ENCODE results near the gene SORCS1. TPM values are rescaled to one million over a fixed set of nuclear protein-coding genes. Genes with fewer than 3 reads are reported as not detected.

SORCS1 gene
- total and polyA plus RNA-seq, 4 donors = 1.4 to 3.8 TPM; not detected in 2

DNA sequence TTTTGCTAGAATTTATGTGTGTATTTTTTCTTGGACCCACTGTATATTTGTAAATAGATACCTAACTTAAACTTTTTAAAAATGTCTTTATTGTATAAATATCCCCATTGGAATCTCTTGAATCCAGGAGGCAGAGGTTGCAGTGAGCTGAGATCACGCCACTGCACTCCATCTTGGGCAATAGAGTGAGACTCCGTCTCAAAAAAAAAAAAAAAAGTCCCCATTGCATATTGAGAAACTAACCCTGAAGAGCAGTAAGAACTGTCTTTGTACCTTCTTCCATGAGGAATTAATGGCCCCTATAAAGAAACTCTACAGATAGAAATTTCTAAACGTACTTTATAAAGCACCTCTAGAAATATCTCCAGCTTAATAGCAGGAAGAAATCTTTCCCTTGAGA is 504.0 kb downstream of the SORCS1 start:
- Histone ChIP-seq H3K4me3 (ENCODE audit: low read length in 2 of 2) (no peak overlapping the region), H3K27me3 (ENCODE audit: control insufficient read depth in 1 of 2, insufficient read depth in 2 of 2, low read length in 1 of 2) (no peaks in the 10 kb centered on the region), H3K4me1 (ENCODE audit: control insufficient read depth in 1 of 2, insufficient read depth in 2 of 2, low read length in 2 of 2) (no peaks in the 10 kb centered on the region), H3K27ac (ENCODE audit: low read depth in 1 of 2, low read length in 2 of 2) (no peak overlapping the region), H3K9me3 (ENCODE audit: control insufficient read depth, low read length) (no peaks in the 10 kb centered on the region), H3K36me3 (ENCODE audit: control insufficient read depth in 1 of 2, insufficient read depth in 2 of 2, low read length in 1 of 2) (no peaks in the 10 kb centered on the region)
- no peak for DNase-seq
- ATAC-seq (ENCODE audit: low FRiP score) = no peak
- WGBS, 2 donors = 68 to 78% methylated on average over 3 of the region's 3 CpGs
- intact Hi-C loops (cut with DNase I) = no loop called here

DNA sequence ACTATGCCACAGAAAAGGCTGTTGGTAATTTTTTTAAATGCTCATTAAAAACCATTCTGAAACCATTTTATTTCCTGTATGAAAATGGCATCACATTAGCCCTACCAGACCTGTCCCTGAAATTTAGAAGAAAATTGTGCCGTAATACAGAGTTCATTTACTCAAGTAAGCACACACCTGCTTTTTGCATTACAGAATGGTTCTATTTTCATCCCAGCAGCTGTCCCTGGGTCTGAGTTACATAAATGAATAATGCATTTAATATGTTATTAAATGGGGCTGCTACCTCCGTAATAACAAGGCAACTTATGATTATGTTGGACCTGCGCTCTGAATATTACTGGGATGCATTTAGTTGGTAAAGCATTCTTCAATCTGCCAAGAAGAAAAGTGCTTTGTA is 508.9 kb downstream of the SORCS1 start:
- no peaks in the 10 kb centered on the region for H3K27me3 ChIP-seq (ENCODE audit: control insufficient read depth in 1 of 2, insufficient read depth in 2 of 2, low read length in 1 of 2)
- intact Hi-C loops (cut with DNase I) = no loop called here

DNA sequence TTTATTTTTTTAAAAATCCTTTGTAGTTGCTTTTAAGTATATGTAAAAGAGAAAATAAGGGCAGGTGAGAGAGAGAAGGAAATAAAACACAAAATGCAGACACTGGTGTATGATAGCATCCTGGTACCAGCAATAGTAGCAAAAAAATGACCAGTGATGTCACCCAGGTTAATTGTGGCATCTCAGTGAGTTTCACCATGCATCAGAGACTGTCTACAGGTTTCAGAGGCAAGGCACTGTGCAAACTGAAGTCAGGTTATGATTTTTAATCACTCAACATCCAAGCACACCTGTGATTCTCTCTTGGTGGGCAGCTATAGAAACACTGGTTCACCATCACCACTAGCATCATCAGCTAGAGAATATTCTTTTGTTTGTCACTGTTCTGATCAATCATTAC is 509.3 kb downstream of the SORCS1 start:
- no peaks in the 10 kb centered on the region for H3K4me1 ChIP-seq (ENCODE audit: control insufficient read depth in 1 of 2, insufficient read depth in 2 of 2, low read length in 2 of 2)
- H3K9me3 ChIP-seq (ENCODE audit: control insufficient read depth, low read length) = no peaks in the 10 kb centered on the region
- H3K27me3 ChIP-seq (ENCODE audit: control insufficient read depth in 1 of 2, insufficient read depth in 2 of 2, low read length in 1 of 2) = no peaks in the 10 kb centered on the region
- DNase-seq (no peak), ATAC-seq (ENCODE audit: low FRiP score) (no peak)
- intact Hi-C loops (cut with DNase I) = no loop called here
- no peak overlapping the region for H3K4me3 ChIP-seq (ENCODE audit: low read length in 2 of 2)
- H3K36me3 ChIP-seq (ENCODE audit: control insufficient read depth in 1 of 2, insufficient read depth in 2 of 2, low read length in 1 of 2) = no peaks in the 10 kb centered on the region
- no peak overlapping the region for H3K27ac ChIP-seq (ENCODE audit: low read depth in 1 of 2, low read length in 2 of 2)

More for the DNA sequence above, 508.9 kb downstream of the SORCS1 start:
- no peak for DNase-seq
- H3K4me1 ChIP-seq (ENCODE audit: control insufficient read depth in 1 of 2, insufficient read depth in 2 of 2, low read length in 2 of 2) = no peaks in the 10 kb centered on the region
- H3K4me3 ChIP-seq (ENCODE audit: low read length in 2 of 2) = no peak overlapping the region
- 73 to 79% methylated on average over 3 of the region's 3 CpGs for WGBS, 2 donors
- H3K9me3 ChIP-seq (ENCODE audit: control insufficient read depth, low read length) = no peaks in the 10 kb centered on the region
- no peak for ATAC-seq (ENCODE audit: low FRiP score)
- H3K36me3 ChIP-seq (ENCODE audit: control insufficient read depth in 1 of 2, insufficient read depth in 2 of 2, low read length in 1 of 2) = no peaks in the 10 kb centered on the region
- H3K27ac ChIP-seq (ENCODE audit: low read depth in 1 of 2, low read length in 2 of 2) = no peak overlapping the region

DNA sequence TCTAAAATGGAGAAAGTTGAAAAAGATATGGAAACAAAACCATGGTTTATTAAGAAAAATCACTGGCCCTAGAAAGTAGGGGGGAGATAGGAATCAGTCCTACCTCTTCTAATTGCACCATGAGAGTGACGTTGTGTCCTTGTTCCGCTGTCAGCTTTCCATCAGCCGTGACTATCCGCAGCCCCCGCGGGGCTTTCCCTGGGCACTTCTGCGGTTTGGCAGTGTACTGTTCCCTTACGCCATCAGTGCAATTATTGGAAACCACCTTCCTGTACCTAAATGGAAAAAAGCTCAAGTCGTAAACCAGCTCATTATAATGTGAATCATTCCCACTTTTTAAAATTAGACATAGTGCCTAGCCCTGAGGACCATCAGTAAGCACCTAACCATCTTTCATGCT is 512.2 kb downstream of the SORCS1 start:
- no peak overlapping the region for H3K4me3 ChIP-seq (ENCODE audit: low read length in 2 of 2)
- H3K9me3 ChIP-seq (ENCODE audit: control insufficient read depth, low read length) = no peaks in the 10 kb centered on the region
- intact Hi-C loops (cut with DNase I) = no loop called here
- WGBS, 2 donors = 76 to 81% methylated on average over 9 of the region's 9 CpGs
- no peaks in the 10 kb centered on the region for H3K4me1 ChIP-seq (ENCODE audit: control insufficient read depth in 1 of 2, insufficient read depth in 2 of 2, low read length in 2 of 2)
- no peak overlapping the region for H3K27ac ChIP-seq (ENCODE audit: low read depth in 1 of 2, low read length in 2 of 2)
- no peaks in the 10 kb centered on the region for H3K36me3 ChIP-seq (ENCODE audit: control insufficient read depth in 1 of 2, insufficient read depth in 2 of 2, low read length in 1 of 2)
- H3K27me3 ChIP-seq (ENCODE audit: control insufficient read depth in 1 of 2, insufficient read depth in 2 of 2, low read length in 1 of 2) = no peaks in the 10 kb centered on the region
- no peak for DNase-seq
- no peak for ATAC-seq (ENCODE audit: low FRiP score)

DNA sequence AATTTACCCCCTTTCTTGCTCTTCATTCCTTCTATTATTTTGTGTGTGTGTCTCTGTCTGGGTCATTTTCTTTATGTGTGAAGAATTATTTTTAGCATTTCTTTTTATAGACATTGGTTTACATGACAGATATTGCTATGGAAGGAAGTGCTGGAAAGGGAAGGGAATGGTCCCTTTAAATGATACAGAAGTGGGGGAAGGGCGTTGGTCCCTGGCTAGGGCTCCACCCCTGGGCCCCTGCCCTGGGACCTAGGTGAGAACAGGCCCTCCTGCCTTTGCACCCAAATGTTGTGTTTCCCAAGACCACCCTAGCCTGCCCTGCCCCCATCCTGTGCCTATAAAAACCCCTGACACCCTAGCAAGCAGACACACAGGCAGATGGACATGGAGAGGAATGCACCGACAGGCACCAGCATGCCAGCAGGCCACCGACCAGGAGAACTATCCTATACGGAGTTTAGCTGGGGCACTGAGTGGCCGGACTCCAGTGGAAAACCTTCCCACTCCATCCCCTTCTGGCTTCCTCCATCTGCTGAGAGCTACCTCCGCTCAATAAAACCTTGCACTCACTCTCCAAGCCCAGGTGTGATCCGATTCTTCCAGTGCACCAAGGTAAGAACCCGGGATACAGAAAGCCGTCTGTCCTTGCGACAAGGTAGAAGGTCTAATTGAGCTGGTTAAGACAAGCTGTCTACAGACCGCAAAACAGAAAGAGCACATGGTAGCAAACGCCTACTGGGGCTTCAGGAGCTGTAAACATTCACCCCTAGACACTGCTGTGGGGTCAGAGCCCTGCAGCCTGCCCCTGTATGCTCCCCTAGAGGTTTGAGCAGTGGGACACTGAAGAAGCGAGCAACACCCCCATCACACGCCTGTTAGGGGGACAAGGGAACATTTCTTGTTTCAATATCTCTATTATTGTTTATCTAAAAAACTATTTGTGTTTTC is 515.7 kb downstream of the SORCS1 start:
- ATAC-seq (ENCODE audit: low FRiP score) (no peak), DNase-seq (no peak)
- Histone ChIP-seq H3K9me3 (ENCODE audit: control insufficient read depth, low read length) (no peaks in the 10 kb centered on the region), H3K27ac (ENCODE audit: low read depth in 1 of 2, low read length in 2 of 2) (no peak overlapping the region), H3K4me3 (ENCODE audit: low read length in 2 of 2) (no peak overlapping the region), H3K27me3 (ENCODE audit: control insufficient read depth in 1 of 2, insufficient read depth in 2 of 2, low read length in 1 of 2) (no peaks in the 10 kb centered on the region), H3K4me1 (ENCODE audit: control insufficient read depth in 1 of 2, insufficient read depth in 2 of 2, low read length in 2 of 2) (no peaks in the 10 kb centered on the region), H3K36me3 (ENCODE audit: control insufficient read depth in 1 of 2, insufficient read depth in 2 of 2, low read length in 1 of 2) (no peaks in the 10 kb centered on the region)
- intact Hi-C loops (cut with DNase I) = no loop called here
- 80 to 81% methylated on average over 14 of the region's 14 CpGs for WGBS, 2 donors

DNA sequence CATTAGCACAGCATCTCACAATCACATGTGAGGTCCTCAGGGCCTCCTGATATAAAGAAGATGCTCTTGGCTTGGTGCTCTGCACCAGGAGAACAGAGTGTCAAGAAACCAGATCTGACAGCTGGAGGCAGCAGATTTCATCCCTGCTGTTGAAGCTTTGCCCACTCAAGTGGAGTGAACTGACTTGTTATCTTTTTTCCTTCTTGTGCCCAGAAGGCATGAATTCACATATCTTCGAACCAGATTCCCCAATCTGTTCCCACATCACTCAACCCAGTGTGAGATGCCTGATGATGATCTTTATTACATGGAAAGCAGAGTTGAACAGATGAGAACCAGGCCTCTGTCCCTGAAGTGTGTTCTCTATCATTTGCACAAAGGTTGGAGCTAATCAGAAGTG is 521.0 kb downstream of the SORCS1 start:
- H3K27ac ChIP-seq (ENCODE audit: low read depth in 1 of 2, low read length in 2 of 2) = no peak overlapping the region
- DNase-seq (no peak), ATAC-seq (ENCODE audit: low FRiP score) (no peak)
- 29 to 35% methylated on average over 1 of the region's 1 CpG for WGBS, 2 donors
- no peaks in the 10 kb centered on the region for H3K9me3 ChIP-seq (ENCODE audit: control insufficient read depth, low read length)
- H3K36me3 ChIP-seq (ENCODE audit: control insufficient read depth in 1 of 2, insufficient read depth in 2 of 2, low read length in 1 of 2) = no peaks in the 10 kb centered on the region
- no peaks in the 10 kb centered on the region for H3K4me1 ChIP-seq (ENCODE audit: control insufficient read depth in 1 of 2, insufficient read depth in 2 of 2, low read length in 2 of 2)
- no peak overlapping the region for H3K4me3 ChIP-seq (ENCODE audit: low read length in 2 of 2)
- H3K27me3 ChIP-seq (ENCODE audit: control insufficient read depth in 1 of 2, insufficient read depth in 2 of 2, low read length in 1 of 2) = no peaks in the 10 kb centered on the region
- intact Hi-C loops (cut with DNase I) = no loop called here

DNA sequence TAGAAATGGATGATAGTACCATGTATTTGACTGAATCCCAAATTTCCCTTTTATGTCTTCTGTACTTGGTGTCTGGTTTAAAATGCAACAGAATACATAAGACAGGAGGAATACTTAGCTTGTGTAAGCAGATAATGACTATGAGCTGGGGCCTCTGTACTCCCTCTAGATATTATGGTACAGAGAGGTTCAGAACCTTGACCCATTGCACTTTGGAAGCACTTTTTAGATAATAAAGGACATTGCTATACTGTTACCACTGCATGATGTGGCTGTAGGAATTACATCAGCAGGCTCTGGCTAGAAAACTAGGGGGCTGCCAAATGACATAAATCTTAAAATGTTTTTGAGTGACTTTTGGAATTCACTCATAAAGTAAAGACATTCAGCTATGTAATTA is 526.6 kb downstream of the SORCS1 start:
- H3K36me3 ChIP-seq (ENCODE audit: control insufficient read depth in 1 of 2, insufficient read depth in 2 of 2, low read length in 1 of 2) = no peaks in the 10 kb centered on the region
- H3K27me3 ChIP-seq (ENCODE audit: control insufficient read depth in 1 of 2, insufficient read depth in 2 of 2, low read length in 1 of 2) = no peaks in the 10 kb centered on the region
- ATAC-seq (ENCODE audit: low FRiP score) (no peak), DNase-seq (no peak)
- peaks cover 1% of the 10 kb centered on the region for H3K9me3 ChIP-seq (ENCODE audit: control insufficient read depth, low read length)
- H3K27ac ChIP-seq (ENCODE audit: low read depth in 1 of 2, low read length in 2 of 2) = no peak overlapping the region
- H3K4me3 ChIP-seq (ENCODE audit: low read length in 2 of 2) = no peak overlapping the region
- intact Hi-C loops (cut with DNase I) = no loop called here
- H3K4me1 ChIP-seq (ENCODE audit: control insufficient read depth in 1 of 2, insufficient read depth in 2 of 2, low read length in 2 of 2) = no peaks in the 10 kb centered on the region

DNA sequence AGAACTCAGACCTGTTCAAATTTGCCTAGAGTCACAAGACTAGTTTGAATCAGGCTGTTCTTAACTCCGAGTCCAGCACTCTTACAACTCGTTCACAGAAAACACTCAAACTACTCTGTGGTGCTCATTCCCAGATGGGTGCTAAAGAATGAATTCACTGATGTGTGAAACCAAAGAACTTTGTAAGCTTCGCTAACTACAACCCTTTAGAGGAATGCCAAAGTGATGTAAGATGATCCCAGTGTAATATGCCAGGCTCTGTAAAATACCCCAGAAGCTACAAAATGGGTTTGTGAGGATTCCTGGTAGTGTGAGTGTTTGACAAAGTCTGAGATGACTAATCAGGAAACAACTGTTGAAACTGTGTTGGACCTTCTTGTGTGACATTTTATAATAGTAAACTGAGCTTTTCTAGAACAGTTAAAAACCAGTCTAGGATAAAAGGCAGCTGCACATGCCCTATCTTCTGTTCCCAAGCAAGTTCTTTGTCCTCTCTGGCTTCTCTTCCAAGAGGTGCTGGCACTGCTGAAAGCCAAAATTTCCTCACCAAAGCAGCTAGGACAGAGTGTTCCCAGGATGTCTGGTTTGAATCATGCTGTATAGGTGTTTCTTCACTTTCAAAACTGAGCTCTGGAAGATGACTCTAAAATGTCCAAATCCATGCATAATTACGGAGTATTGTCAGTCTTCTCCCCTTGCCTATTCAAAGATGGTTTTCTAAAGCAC is 527.6 kb downstream of the SORCS1 start:
- WGBS, 2 donors = 71 to 81% methylated on average over 4 of the region's 4 CpGs
- Histone ChIP-seq H3K9me3 (ENCODE audit: control insufficient read depth, low read length) (peaks cover 1% of the 10 kb centered on the region), H3K27me3 (ENCODE audit: control insufficient read depth in 1 of 2, insufficient read depth in 2 of 2, low read length in 1 of 2) (no peaks in the 10 kb centered on the region), H3K4me1 (ENCODE audit: control insufficient read depth in 1 of 2, insufficient read depth in 2 of 2, low read length in 2 of 2) (no peaks in the 10 kb centered on the region), H3K36me3 (ENCODE audit: control insufficient read depth in 1 of 2, insufficient read depth in 2 of 2, low read length in 1 of 2) (no peaks in the 10 kb centered on the region), H3K4me3 (ENCODE audit: low read length in 2 of 2) (no peak overlapping the region), H3K27ac (ENCODE audit: low read depth in 1 of 2, low read length in 2 of 2) (no peak overlapping the region)
- intact Hi-C loops (cut with DNase I) = no loop called here
- DNase-seq = no peak
- no peak for ATAC-seq (ENCODE audit: low FRiP score)

DNA sequence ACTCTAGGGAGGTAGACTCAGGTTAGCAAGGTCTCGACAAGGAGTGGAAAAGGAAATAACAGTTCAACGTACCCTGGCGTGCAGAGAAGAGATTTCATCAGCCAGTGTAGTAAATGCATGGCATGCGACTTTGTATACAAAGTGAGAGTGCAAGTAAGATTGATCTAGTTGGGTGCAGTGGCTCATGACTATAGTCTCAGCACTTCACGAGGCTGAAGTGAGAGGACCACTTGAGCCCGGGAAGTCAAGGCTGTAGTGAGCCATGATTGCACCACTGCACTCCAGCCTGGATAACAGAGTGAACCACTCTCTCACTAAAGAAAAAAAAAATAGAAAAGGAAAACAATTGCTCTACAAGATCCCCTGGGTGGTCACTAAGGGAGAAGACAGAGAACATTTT is 528.6 kb downstream of the SORCS1 start:
- no peak for ATAC-seq (ENCODE audit: low FRiP score)
- no peak for DNase-seq
- WGBS, 2 donors = 80 to 84% methylated on average over 6 of the region's 6 CpGs
- Histone ChIP-seq H3K9me3 (ENCODE audit: control insufficient read depth, low read length) (peaks cover 1% of the 10 kb centered on the region), H3K27ac (ENCODE audit: low read depth in 1 of 2, low read length in 2 of 2) (no peak overlapping the region), H3K4me1 (ENCODE audit: control insufficient read depth in 1 of 2, insufficient read depth in 2 of 2, low read length in 2 of 2) (no peaks in the 10 kb centered on the region), H3K27me3 (ENCODE audit: control insufficient read depth in 1 of 2, insufficient read depth in 2 of 2, low read length in 1 of 2) (no peaks in the 10 kb centered on the region), H3K4me3 (ENCODE audit: low read length in 2 of 2) (no peak overlapping the region), H3K36me3 (ENCODE audit: control insufficient read depth in 1 of 2, insufficient read depth in 2 of 2, low read length in 1 of 2) (no peaks in the 10 kb centered on the region)
- intact Hi-C loops (cut with DNase I) = no loop called here
